SK-N-SH (cell line): ENCODE data around the gene ALG9.

Experiments
- FOSL2 ChIP-seq: IDR thresholded peaks from 2 replicates; pipeline ENCODE4 v1.4.0; 2012; ENCODE audit warnings: low read depth, mild to moderate bottlenecking, moderate library complexity, borderline replicate concordance
- GABPA ChIP-seq: IDR thresholded peaks from 2 replicates; pipeline ENCODE4 v1.4.0; 2012; ENCODE audit warnings: low read depth, mild to moderate bottlenecking
- GATA2 ChIP-seq: sonication (generic); formaldehyde crosslinking; IDR thresholded peaks from 2 replicates; pipeline ENCODE4 v1.5.0; 2020; ENCODE audit warnings: mild to moderate bottlenecking, missing genetic modification reagents
- MAX ChIP-seq: IDR thresholded peaks from 2 replicates; pipeline ENCODE4 v1.4.0; 2012; ENCODE audit warnings: low read depth
- SIN3A ChIP-seq: IDR thresholded peaks from 2 replicates; pipeline ENCODE4 v1.6.1; 2012; ENCODE audit warnings: low read depth, mild to moderate bottlenecking, low read length, moderate library complexity, borderline replicate concordance
- TCF12 ChIP-seq: IDR thresholded peaks from 2 replicates; pipeline ENCODE4 v1.4.0; 2012
- ZBTB33 ChIP-seq: IDR thresholded peaks from 2 replicates; pipeline ENCODE4 v1.4.0; 2012; ENCODE audit warnings: low read depth, borderline replicate concordance
- TF ChIP-seq, protein P1 (sequence below): fragments of 200-600 bp; sonication (generic); IDR thresholded peaks from 2 replicates; pipeline ENCODE4 v1.6.1; 2017; ENCODE audit warnings: antibody characterized with exemption, mild to moderate bottlenecking, moderate library complexity

GRCh38 chr11:111741751-111742150 lies 129.6 kb downstream of the ALG9 start:
- TF ChIP-seq TCF12 (no peak), GABPA (no peak), FOSL2 (no peak), SIN3A (no peak), ZBTB33 (no peak), MAX (no peak), GATA2 (CRISPR knock-in tag) (no peak)
- TF ChIP-seq, protein P1, sequence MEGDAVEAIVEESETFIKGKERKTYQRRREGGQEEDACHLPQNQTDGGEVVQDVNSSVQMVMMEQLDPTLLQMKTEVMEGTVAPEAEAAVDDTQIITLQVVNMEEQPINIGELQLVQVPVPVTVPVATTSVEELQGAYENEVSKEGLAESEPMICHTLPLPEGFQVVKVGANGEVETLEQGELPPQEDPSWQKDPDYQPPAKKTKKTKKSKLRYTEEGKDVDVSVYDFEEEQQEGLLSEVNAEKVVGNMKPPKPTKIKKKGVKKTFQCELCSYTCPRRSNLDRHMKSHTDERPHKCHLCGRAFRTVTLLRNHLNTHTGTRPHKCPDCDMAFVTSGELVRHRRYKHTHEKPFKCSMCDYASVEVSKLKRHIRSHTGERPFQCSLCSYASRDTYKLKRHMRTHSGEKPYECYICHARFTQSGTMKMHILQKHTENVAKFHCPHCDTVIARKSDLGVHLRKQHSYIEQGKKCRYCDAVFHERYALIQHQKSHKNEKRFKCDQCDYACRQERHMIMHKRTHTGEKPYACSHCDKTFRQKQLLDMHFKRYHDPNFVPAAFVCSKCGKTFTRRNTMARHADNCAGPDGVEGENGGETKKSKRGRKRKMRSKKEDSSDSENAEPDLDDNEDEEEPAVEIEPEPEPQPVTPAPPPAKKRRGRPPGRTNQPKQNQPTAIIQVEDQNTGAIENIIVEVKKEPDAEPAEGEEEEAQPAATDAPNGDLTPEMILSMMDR = no peak
